HepG2 (cell line): ENCODE data around the gene SP8. TPM values are rescaled to one million over a fixed set of nuclear protein-coding genes. Genes with fewer than 3 reads are reported as not detected.
A peak's percentile ranks its signal among the peaks of the same experiment; 100 is the strongest.

Source experiments
- ARNT2 ChIP-seq: sonication (generic); formaldehyde crosslinking; IDR thresholded peaks from 2 replicates; pipeline ENCODE4 v1.8.0; 2022; ENCODE audit warnings: mild to moderate bottlenecking, low read depth, missing genetic modification reagents, moderate library complexity
- CENPBD1 ChIP-seq: sonication (generic); formaldehyde crosslinking; IDR thresholded peaks from 2 replicates; pipeline ENCODE4 v1.8.0; 2022; ENCODE audit warnings: missing genetic modification reagents, low read depth, mild to moderate bottlenecking, borderline replicate concordance
- HMGXB4 ChIP-seq, 2 experiments: sonication (generic) in 1 of 2; formaldehyde crosslinking in 1 of 2; IDR thresholded peaks; 2 replicates each; pipeline versions ENCODE4 v1.4.0 to v1.6.1; 2018 to 2020; ENCODE audit warnings: missing genetic modification reagents in 2 of 2, borderline replicate concordance in 1 of 2, low read depth in 1 of 2, mild to moderate bottlenecking in 1 of 2, missing biosample characterization in 1 of 2
- HNRNPK ChIP-seq: fragments of 200-400 bp; formaldehyde crosslinking; IDR thresholded peaks from 2 replicates; pipeline ENCODE4 v1.6.1; 2018; ENCODE audit warnings: low read length, low read depth, moderate library complexity, mild to moderate bottlenecking; ENCODE audit not compliant: poor library complexity, severe bottlenecking
- HNRNPL ChIP-seq: fragments of 200-400 bp; formaldehyde crosslinking; IDR thresholded peaks from 2 replicates; pipeline ENCODE4 v1.6.1; 2017; ENCODE audit warnings: mild to moderate bottlenecking, low read depth, low read length
- HOXA3 ChIP-seq: sonication (generic); formaldehyde crosslinking; IDR thresholded peaks from 2 replicates; pipeline ENCODE4 v1.5.0; 2020; ENCODE audit warnings: missing genetic modification reagents
- PRDM15 ChIP-seq: sonication (generic); formaldehyde crosslinking; IDR thresholded peaks from 2 replicates; pipeline ENCODE4 v1.4.0; 2020; ENCODE audit warnings: missing genetic modification reagents
- PRPF4 ChIP-seq: fragments of 200-400 bp; formaldehyde crosslinking; IDR thresholded peaks from 2 replicates; pipeline ENCODE4 v1.6.1; 2016; ENCODE audit warnings: low read length, low read depth; ENCODE audit not compliant: poor library complexity, severe bottlenecking
- UBTF ChIP-seq: sonication (generic); formaldehyde crosslinking; IDR thresholded peaks from 2 replicates; pipeline ENCODE4 v1.4.0; 2020; ENCODE audit warnings: mild to moderate bottlenecking, missing genetic modification reagents
- YY1 ChIP-seq: IDR thresholded peaks from 2 replicates; pipeline ENCODE4 v1.6.1; 2011; ENCODE audit warnings: low read length, low read depth, moderate library complexity, mild to moderate bottlenecking; ENCODE audit not compliant: insufficient read depth, insufficient replicate concordance
- ZFY ChIP-seq: sonication (generic); formaldehyde crosslinking; IDR thresholded peaks from 2 replicates; pipeline ENCODE4 v1.4.0; 2020; ENCODE audit warnings: missing genetic modification reagents
- ZNF275 ChIP-seq: sonication (generic); formaldehyde crosslinking; IDR thresholded peaks from 2 replicates; pipeline ENCODE4 v1.8.0; 2022; ENCODE audit warnings: missing genetic modification reagents, mild to moderate bottlenecking, inconsistent platforms, borderline replicate concordance
- ZNF710 ChIP-seq: sonication (generic); formaldehyde crosslinking; IDR thresholded peaks from 2 replicates; pipeline ENCODE4 v1.5.0; 2020; ENCODE audit warnings: mild to moderate bottlenecking, missing genetic modification reagents, borderline replicate concordance
- polyA plus RNA-seq, 8 experiments: library from polyadenylated mRNA; depleted of rRNA in 3 of 8; stranded (reverse) in 7 of 8; unstranded in 1 of 8; fragments of >200 nt; fragmentation: Illumina TruSeq in 4 of 8; extraction: Trizol in 4 of 8; gene quantifications; 2 replicates each; pipeline versions ENCODE4 v1.2.1 to v1.2.3, GENCODE V29; 2011 to 2016; ENCODE audit warnings: low read depth in 4 of 8, missing spikeins in 1 of 8, mixed read lengths in 1 of 8; ENCODE audit not compliant: insufficient read depth in 1 of 8
- total RNA-seq, 5 experiments: library from RNA; depleted of rRNA; stranded (reverse); fragments of >200 nt; fragmentation: Illumina TruSeq; extraction: Trizol; gene quantifications; 2 replicates each; pipeline ENCODE4 v1.2.3, GENCODE V29; 2016; ENCODE audit warnings: low read depth in 1 of 5

Gene SP8
- total and polyA plus RNA-seq, 2 of the 13 experiments (the other 11 are each of a cell fraction or from before 2014, with no cell fraction given), result not detected

GRCh38 chr7:20778063-20778721 is 8.5 kb downstream of the SP8 start (continued):
- TF ChIP-seq UBTF (CRISPR knock-in tag), result no peak
- TF ChIP-seq HMGXB4 (CRISPR knock-in tag; IDR thresholded peaks at IDR 0.05; ENCODE audit: borderline replicate concordance in 1 of 2, low read depth in 1 of 2), result 0 out of 4 replicates have a peak, but pooled peaks of 1 of the 2 experiments have one; percentile 42
- no peak for TF ChIP-seq HNRNPK
- TF ChIP-seq HNRNPL, result 0 out of 2 replicates have a peak, but pooled peaks have one; percentile 13
- TF ChIP-seq PRDM15 (CRISPR knock-in tag), result no peak
- peak; percentile 26; the same call in 1 of the 2 replicates for TF ChIP-seq HOXA3
- TF ChIP-seq ARNT2 (CRISPR knock-in tag), result 0 out of 2 replicates have a peak, but pooled peaks have one; percentile 41
- no peak for TF ChIP-seq ZNF710 (CRISPR knock-in tag)
- peak; percentile 37 for TF ChIP-seq YY1
- TF ChIP-seq PRPF4, result no peak
- TF ChIP-seq ZNF275 (CRISPR knock-in tag), result no peak
- TF ChIP-seq ZFY (CRISPR knock-in tag), result peak; percentile 34; the same call in 1 of the 2 replicates
- TF ChIP-seq CENPBD1 (CRISPR knock-in tag), result no peak
